ENCODE measurements around the gene OSCP1.

Gene OSCP1

DNA sequence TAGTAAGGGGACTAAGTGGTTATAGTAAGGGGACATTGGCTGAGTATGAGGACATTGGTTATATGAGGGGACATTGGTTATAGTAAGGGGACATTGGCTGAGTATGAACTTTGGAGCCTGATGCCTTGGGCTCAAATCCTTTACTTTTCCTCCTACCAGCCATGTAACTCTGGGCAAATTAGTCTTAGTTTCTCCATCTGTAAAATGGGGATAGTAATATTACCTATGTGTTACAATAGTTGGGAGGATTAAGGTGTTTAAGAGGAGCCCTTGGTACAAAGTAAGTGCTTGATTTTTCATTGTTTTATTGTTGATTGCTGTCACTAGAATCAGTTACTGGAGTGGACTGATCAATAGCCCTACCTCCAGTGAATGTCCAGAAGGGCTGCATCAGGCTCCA, 2.8 kb downstream of the OSCP1 start:
- no peak for DNase-seq (ENCODE audit: low read depth in 2 of 2)

DNA sequence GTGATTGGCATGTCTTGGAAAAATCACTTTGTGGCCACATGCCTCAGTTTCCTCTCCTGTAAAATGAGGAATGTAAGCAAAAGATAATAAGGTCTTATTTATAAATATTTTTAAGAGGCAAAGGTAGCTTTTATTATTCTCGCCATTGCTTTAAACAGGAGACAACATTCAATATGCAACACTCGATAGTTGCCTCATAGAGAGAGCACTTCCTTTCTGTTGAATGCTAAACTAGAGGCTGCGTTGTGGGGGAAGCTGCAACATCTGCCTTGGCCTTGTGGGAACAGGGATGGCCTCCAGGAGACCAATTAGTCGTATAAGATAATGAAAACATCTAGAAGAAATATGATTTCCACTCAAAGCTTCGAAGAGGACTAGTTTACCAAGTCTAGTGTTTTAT, 3.5 kb downstream of the OSCP1 start:
- DNase-seq (ENCODE audit: low read depth in 2 of 2): no peak

DNA sequence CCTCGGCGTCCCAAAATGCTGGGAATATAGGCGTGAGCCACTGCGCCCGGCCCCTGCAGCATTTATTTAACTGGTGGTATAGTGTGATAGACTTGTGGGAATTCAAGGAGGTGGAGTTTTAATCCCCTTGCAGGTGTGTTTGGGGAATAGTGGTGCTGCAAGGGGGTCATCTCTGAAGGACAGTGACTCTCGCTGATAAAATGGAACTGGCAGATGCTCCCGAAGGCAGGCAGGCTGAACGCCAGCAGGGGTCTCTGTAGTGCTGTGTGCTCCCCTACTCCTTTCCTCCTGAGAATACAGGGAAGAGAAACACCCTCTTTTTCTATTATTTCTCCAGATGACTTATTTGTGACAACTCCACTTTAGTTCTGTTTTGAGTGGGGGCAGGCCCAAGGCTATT, 4.0 kb downstream of the OSCP1 start:
- DNase-seq (ENCODE audit: low read depth in 2 of 2): no peak

DNA sequence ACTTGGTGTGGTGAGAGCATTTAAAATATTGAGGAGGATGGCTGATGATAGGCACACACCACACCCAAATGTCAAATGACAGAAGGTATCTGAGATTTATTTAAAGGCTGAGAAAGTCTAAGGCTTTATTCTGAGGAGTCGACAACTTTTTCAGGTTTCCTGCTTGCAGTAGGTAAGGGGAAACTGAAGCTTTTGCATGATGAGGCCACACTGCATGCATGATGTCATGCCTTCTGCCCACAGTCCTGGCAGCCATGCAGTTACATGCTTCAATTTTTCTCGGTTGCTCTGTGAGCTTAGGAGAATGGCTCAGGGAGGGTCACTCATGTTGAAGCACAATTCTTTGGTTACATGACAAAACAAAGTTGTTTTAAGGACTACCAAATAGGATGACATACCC, 7.0 kb downstream of the OSCP1 start:
- no peak for DNase-seq (ENCODE audit: low read depth in 2 of 2)

DNA sequence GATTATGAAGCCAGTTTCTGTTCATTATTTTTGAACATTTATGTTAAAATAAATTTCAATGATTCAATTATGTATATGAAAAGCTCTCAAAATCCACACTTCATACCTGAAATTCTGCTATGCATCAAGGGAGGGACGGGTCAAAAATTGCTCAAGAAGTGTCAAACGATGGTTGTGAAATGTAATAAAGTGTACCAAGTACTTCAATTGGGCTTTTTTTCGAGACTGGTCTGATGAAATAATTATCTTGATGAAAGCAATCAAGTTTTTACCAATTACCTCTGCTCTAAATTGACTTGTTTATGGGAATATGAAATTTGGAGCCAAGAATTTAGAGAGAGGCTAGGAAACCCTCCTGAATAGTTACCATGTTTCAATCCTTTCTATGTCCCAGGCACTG, 7.9 kb downstream of the OSCP1 start:
- no peak for DNase-seq (ENCODE audit: low read depth in 2 of 2)

DNA sequence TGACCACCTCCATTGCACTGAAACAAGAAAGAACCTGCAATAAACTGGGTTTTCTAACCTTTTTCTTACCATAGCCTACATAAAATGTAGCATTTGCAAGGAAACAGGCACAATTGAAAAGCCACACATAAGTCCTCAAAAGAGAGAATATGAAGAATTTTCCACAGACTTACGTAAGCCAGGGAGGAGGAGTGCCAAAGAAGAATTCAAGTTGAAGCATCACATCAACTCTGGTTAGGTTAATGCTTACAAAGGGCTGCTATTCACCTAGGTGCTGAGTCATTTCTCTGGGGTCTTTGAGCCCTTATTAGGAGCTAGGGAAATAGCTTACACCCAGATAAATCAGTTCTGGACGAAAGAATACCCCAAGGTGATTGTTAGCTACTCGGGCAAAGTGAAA, 9.6 kb downstream of the OSCP1 start:
- DNase-seq (ENCODE audit: low read depth in 2 of 2): no peak

DNA sequence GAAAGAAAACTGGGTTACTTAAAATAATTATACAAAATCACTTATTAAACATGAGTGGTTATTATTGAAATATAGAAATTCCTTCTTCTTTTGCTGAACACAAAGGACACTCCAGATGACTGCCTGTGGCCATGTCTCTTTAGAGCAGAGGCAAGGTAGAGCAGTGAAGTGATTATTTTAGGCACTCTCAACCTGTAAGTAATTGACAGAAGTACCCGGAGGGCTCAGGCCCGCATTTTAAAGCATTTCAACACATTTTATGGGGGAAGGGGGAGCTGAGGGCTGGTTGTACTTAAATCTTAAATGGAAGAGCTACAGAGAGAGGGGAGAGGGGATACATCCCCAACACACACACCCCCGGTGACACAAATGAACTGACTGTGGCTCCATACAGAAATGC, 10.2 kb downstream of the OSCP1 start:
- no peak for DNase-seq (ENCODE audit: low read depth in 2 of 2)

DNA sequence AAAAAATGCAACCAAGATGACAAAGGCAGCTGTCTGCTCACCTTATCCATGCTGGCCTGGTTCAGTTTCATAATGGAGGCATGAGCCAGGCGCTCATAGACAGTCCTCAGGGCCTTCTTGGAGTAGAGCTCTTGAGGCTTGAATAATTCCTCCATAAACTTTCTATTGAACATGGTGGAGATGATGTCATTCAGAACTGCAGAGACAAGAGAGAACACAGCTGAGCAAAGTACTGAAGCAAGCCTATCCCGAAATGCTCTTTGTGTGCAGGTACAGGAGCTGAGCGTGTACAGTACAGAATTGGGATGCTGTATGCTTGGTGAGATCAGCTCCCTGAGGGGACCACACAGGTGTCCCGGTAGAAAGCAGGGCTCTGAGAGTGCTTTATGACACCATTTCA, 11.5 kb downstream of the OSCP1 start:
- no peak for DNase-seq (ENCODE audit: low read depth in 2 of 2)

DNA sequence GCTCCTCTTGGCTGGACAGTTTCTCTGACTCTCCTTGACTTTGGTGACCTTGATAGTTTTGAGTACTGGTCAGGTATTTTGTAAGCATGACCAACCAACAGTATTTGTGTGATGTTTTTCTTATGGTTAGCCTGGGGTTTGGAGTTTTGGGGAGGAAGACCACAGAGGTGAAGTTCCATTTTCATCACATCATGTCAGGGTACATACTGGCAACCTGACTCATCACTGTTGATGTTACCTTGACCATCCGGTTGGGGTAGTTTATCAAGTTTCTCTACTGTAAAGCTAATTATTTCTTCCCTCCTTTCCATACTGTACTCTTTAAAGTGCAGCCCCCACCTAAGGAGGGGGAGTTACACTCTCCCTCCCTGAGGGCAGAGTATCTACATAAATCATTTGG, 13.4 kb downstream of the OSCP1 start:
- no peak for DNase-seq (ENCODE audit: low read depth in 2 of 2)

DNA sequence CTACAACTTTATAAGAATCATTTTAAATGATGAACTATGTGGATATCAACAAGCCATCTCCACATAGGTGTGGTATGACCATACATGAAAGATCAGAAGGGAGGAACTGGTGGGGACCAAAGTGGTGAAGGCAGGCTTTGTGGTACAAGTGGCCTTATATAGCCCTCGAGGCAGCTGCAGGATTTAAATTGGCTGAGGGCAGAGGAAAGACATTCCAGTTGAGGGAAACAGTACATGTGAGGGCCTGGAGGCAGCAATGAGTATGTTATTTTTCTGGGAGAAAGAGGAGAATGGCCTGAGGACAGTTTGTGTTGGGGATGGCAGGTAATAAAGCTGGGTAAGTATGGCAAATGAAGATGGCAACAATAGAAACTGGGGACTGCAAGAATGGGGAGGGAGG, 17.1 kb downstream of the OSCP1 start:
- DNase-seq (ENCODE audit: low read depth in 2 of 2): no peak

DNA sequence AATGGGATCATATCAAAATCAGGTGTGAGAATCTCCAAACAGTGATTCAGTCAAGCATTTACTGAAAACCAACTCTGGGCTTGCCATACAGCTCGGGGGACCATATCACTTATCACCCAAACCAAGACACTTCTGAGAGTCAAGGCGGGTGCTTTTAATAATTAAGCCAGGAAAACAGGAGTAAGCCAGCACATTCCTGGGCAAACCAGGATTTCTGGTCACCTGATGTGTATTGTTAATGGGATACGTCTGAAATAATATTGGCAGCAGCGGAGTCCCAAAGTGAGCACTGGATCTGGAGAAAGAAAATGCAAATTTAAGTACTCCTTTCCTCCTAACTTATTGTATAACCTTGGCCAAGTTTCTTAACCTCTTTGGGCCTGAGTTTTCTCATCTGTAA, 17.6 kb downstream of the OSCP1 start:
- no peak for DNase-seq (ENCODE audit: low read depth in 2 of 2)

DNA sequence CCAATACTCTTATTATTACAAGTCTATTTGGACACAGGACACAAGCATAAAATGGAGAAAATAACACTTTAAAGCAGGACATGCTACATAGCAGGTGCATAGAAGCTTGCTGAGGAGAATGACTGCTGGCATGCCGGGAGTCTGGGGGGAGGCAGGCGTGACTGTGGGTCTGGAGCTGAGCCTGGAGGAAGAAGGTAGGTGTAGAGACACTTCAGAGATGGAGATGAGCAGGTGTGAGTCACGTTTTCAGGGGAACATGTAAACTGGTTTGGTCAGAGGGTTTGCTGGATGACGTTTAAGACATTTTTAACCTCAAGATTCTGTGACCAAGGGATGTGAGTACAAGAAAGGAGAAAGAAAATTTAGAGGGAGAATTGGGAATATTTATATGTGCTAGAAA, 24.5 kb downstream of the OSCP1 start:
- no peak for DNase-seq (ENCODE audit: low read depth in 2 of 2)

DNA sequence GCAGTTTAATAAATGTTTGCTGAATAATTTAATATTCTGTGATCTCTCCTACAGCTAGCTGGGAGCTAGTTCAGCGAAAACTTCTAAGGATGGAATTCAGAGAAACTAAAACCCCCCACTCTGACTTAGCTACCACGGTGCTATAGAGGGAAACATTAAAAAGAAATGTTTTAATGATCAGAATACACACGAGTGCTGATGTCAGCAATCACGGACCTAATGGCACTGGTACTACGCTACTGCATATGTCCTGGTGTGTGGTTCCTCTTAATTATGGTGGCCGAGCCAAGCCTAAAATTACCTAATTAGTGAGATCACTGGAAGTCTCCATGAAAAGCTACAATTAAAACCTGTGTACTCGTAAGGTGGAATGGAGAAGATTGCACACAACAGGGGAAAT, 28.6 kb downstream of the OSCP1 start:
- no peak for DNase-seq (ENCODE audit: low read depth in 2 of 2)

DNA sequence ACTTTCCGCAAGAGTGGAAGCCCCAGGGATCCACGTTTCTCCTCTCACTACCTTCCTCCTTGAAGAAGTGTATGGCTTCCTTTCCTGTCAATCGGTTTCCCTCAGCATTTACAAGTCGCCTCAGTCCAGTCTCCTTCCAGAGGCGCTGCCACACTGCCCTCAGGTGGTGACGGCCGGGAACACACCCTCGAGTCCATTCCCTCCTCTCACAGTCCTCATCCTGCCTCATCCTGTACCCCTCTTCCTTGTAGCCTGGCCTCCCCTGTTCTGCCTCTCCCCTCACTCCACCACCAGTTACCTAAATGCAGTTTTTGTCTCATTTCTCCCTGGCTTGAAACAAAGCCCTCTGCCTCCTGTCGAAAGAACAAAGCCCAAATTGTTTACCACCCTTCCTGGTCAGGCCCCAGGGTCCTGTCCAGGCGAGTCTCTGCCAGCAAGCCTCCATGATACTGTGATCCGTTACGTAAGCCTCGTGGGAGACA, 29.4 kb downstream of the OSCP1 start:
- DNase-seq (ENCODE audit: low read depth in 2 of 2): peak; percentile 64 to 77

DNA sequence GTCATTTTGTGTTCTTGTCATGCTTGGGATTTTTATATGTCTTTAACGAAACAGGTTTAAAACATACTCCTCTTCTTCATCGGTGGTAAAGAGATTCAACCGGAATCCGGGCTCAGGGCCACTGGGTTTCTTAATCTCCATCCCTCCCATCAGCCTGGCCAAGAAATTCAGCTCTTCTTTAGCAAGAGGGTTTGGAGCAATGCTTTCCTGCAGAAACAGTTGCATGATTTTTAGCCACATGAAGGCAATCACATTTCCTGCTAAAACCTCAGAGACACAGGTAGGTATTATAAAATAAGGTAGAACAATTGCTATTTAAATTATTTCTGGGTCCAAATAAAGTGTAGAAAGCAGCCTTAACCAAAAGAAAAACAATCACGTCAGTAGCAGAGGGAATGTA, 29.8 kb downstream of the OSCP1 start:
- no peak for DNase-seq (ENCODE audit: low read depth in 2 of 2)

DNA sequence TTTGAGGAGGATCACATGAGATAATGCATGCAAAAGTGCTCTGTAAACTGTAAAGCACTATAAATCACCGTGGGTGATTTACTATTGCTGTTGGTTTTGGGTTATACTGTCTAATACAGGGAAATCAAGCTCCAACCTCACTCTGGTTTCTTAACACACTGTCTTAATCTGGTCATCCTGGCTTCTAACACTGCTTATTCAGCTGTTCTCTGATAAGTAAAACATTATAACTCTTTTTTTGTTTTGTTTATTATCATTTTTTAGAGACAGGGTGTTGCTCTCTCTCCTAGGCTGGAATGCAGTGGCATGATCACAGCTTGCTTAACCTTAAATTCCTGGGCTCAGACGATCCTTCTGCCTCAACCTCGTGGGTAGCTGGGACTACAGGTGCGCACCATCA, 30.7 kb downstream of the OSCP1 start:
- DNase-seq (ENCODE audit: low read depth in 2 of 2): no peak

DNA sequence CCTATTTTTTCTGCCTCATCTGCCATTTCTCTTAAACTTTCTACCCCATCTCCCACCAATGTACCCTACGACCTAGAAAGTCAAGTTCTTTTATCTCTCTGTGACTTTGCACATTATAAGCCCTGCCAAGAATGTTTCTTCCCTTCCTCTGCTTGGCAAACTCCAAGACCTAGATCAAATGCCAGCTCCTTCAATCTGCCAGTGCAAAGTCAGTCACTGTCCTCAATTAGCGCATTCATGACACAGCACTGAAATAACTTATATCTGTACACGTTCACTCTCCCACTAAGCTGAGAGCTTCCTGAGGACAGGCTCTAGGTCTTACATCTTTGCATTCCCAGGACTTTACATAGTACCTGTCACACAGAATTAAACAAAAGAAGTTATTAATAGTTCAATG, 31.1 kb downstream of the OSCP1 start:
- no peak for DNase-seq (ENCODE audit: low read depth in 2 of 2)

DNA sequence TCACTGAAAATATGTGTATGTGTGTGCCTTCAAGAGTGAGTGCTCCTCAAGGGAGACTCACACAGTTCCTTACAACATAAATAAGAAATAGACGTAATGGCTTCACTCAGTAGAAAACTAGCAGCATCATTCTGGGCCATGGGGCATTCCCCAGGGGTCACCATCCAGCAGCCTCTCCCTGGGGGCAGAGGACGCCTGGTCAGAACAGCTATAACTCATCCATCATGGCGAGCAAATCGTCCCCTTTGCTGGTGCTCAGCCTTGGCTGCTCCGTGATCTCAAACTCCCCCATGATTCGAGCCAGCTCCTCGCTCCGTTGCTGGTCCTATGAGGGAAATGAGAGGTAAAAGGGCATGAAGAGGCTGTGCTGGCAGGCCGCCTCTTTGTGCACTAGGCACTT, 32.3 kb downstream of the OSCP1 start:
- no peak for DNase-seq (ENCODE audit: low read depth in 2 of 2)

DNA sequence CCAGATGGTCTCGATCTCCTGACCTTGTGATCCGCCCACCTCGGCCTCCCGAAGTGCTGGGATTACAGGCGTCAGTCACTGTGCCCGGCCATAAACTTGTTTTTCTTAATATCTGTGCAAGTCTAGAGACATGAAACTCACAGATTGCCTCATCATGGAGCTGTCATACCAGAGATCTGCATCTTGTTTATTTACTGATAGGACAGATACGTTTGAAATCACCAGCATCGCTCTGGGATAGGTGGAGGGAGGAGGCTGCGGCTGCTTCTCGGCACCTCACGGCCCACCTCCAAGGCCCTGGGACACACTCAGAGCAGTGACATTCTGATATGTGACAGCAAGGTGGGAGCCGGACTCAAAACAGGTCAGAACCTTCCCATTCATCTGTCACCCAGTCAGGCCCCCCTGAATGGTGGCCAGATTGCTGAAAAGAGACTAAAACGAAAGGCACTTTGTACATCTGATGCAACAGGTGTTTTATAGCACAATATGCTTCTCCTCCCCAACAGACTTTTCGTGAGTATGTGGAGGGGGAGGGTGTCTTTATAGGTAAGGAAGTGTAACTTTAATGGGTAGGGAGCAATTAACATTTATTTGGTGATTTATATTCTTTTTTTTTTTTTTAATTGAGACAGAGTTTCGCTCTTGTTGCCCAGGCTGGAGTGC, 34.5 kb downstream of the OSCP1 start:
- no peak for DNase-seq (ENCODE audit: low read depth in 2 of 2)

DNA sequence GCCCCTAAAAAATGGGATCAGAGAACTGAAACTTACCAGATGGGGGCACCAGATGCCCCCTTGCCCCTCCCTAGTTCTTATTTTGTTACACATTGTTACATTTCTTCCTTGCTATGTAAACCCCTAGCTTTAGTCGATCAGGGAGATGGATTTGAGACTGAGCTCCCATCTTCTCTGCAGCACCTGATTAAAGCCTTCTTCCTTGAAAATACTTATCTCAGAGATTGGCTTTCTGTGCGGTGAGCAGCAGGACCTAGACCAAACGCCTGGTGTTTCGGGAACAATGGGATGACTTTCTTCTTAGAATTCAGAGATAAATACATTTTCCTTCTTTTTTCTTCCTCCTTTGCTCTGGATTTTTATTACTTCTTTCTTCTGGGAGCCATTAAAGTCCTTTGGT, 35.9 kb downstream of the OSCP1 start:
- no peak for DNase-seq (ENCODE audit: low read depth in 2 of 2)

DNA sequence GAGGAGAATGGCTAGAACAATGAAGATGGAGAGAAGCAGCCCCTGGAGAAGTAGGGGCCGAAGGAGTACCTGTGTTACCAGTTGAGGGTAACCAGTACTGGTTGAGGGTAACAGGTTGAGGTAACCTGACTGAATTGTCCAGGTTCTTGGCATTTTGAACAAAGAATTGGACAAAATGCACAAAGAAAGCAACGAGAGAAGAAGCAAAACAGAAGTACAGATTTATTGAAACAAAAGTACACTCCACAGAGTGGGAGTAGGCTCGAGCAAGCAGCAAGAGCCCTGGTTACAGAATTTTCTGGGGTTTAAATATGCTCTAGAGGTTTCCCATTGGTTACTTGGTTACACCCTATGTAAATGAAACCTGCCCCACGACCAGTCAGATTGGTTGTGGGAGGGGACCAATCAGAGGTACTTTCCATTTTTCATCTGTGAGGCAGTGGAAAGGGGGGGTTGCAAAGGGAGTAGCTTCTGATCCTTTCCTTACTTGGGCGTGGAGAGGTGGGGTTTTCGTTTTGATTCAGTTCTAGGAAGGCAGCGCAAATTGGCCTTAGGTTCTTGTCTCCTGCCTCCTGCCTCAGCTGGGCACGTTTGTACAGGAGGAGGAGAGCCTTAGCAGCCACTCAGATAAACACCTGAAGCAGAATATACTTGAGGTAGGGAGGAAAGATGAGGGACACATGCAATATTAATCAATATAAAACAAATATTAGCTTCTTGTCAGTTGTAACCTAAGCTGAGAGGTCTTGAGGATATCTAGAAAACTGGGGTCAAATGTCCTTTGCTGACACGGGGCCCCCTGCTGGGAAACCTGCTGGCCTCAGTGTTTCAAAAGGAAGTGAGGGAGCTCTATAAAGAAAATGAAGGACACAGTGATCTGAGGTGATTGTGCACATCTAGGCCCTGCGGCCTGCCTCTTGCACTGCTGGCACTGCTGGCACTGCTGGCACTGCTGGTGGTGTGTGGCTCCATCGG, 38.3 kb downstream of the OSCP1 start:
- no peak for DNase-seq (ENCODE audit: low read depth in 2 of 2)

DNA sequence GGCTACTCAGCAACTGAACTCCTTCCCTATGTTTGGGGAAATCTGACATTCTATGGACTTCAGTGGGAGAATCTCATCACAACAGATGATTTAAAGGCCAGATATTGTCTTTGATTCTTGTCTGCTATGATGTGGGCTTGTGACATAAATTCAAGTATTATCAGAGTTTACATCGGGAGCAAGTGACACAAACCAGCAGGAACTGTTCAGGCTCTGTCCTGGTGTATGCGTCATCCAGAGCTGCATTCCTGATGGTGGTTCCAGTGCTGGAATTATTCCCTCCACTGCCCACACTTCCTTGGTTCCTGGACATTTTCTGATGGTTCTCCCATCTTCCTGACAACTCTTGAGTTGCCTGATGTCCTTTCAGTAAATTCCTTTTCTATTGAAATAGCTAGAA, 41.8 kb downstream of the OSCP1 start:
- DNase-seq (ENCODE audit: low read depth in 2 of 2): no peak

DNA sequence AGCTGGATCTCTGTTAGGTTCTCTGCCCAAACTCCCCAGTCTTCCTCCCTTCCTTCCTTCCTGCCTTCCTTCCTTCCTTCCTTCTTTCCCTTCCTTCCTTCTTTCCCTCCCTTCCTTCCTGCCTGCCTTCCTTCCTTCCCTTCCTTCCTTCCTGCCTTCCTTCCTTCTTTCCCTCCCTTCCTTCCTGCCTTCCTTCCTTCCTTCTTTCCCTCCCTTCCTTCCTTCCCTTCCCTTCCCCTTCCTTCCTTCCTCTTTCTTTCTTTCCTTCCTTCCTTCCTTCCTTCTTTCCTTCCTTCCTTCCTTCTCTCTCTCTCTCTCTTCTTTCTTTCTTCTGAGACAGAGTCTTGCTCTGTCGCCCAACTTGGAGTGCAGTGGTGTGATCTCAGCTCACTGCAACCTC, 43.8 kb downstream of the OSCP1 start:
- DNase-seq (ENCODE audit: low read depth in 2 of 2): no peak
